Mesenchymal stem cell (in vitro differentiated cells and primary cell): ENCODE results near the gene RABL6.

Experiments used
- DNase-seq: peaks from one replicate; pipeline ENCODE4 v3.0.0-alpha.2; 2013
- H2AFZ ChIP-seq: one replicate; pipeline ENCODE4 v1.6.1; 2013; ENCODE audit warnings: low read depth, mild to moderate bottlenecking, control low read depth, inconsistent platforms, low read length, moderate library complexity
- H2AK5ac ChIP-seq: 2 replicates; pipeline ENCODE4 v1.6.1; 2013; ENCODE audit warnings: low read length, moderate library complexity, mild to moderate bottlenecking, inconsistent platforms; ENCODE audit not compliant: severe bottlenecking
- H2BK120ac ChIP-seq: one replicate; pipeline ENCODE4 v1.6.1; 2013; ENCODE audit warnings: low read depth, mild to moderate bottlenecking, inconsistent platforms, low read length, moderate library complexity
- H2BK12ac ChIP-seq, 2 experiments: one replicate each; pipeline ENCODE4 v1.6.1; 2013; ENCODE audit warnings: inconsistent platforms in 2 of 2, low read length in 2 of 2, mild to moderate bottlenecking in 2 of 2, moderate library complexity in 2 of 2, control low read depth in 1 of 2
- H2BK15ac ChIP-seq: one replicate; pipeline ENCODE4 v1.6.1; 2013; ENCODE audit warnings: mild to moderate bottlenecking, low read depth, inconsistent platforms; ENCODE audit not compliant: poor library complexity, severe bottlenecking
- H2BK5ac ChIP-seq: 2 replicates; pipeline ENCODE4 v1.6.1; 2013; ENCODE audit warnings: low read depth, mild to moderate bottlenecking, low read length, control low read depth, inconsistent platforms; ENCODE audit not compliant: poor library complexity, severe bottlenecking
- H3K14ac ChIP-seq, 2 experiments: one replicate each; pipeline ENCODE4 v1.6.1; 2013; ENCODE audit warnings: inconsistent platforms in 2 of 2, low read length in 2 of 2, control low read depth in 1 of 2, mild to moderate bottlenecking in 1 of 2, moderate library complexity in 1 of 2
- H3K18ac ChIP-seq, 2 experiments: one replicate each; pipeline ENCODE4 v1.6.1; 2013; ENCODE audit warnings: inconsistent platforms in 2 of 2, low read length in 2 of 2, control low read depth in 1 of 2, low read depth in 1 of 2, mild to moderate bottlenecking in 1 of 2
- H3K23ac ChIP-seq, 2 experiments: one replicate each; pipeline ENCODE4 v1.6.1; 2013; ENCODE audit warnings: inconsistent platforms in 2 of 2, low read length in 2 of 2, mild to moderate bottlenecking in 2 of 2, moderate library complexity in 2 of 2, control low read depth in 1 of 2
- H3K27ac ChIP-seq: 2 replicates; pipeline ENCODE4 v1.5.1; 2013; ENCODE audit warnings: mild to moderate bottlenecking, moderate library complexity, low read length, control low read depth, inconsistent platforms; ENCODE audit not compliant: poor library complexity, severe bottlenecking
- H3K27me3 ChIP-seq, 2 experiments: 2 replicates each; pipeline versions ENCODE4 v1.6.1 to v1.7.0; 2013; ENCODE audit warnings: low read length in 2 of 2, mild to moderate bottlenecking in 2 of 2, moderate library complexity in 2 of 2, control low read depth in 1 of 2, inconsistent platforms in 1 of 2; ENCODE audit not compliant: control insufficient read depth in 1 of 2, insufficient read depth in 1 of 2
- H3K36me3 ChIP-seq, 2 experiments: 2 replicates each; pipeline versions ENCODE4 v1.6.1 to v1.7.0; 2013; ENCODE audit warnings: low read length in 2 of 2, control low read depth in 1 of 2, inconsistent platforms in 1 of 2, low read depth in 1 of 2, mild to moderate bottlenecking in 1 of 2; ENCODE audit not compliant: insufficient read depth in 2 of 2, control insufficient read depth in 1 of 2
- H3K4ac ChIP-seq, 2 experiments: one replicate each; pipeline ENCODE4 v1.6.1; 2013; ENCODE audit warnings: inconsistent platforms in 2 of 2, low read length in 2 of 2, mild to moderate bottlenecking in 2 of 2, moderate library complexity in 2 of 2, control low read depth in 1 of 2, low read depth in 1 of 2
- H3K4me1 ChIP-seq: 2 replicates; pipeline ENCODE4 v1.6.1; 2013; ENCODE audit warnings: low read depth, low read length, control low read depth; ENCODE audit not compliant: control insufficient read depth, insufficient read depth
- H3K4me2 ChIP-seq: 2 replicates; pipeline ENCODE4 v1.6.1; 2013; ENCODE audit warnings: low read length, mild to moderate bottlenecking, inconsistent platforms; ENCODE audit not compliant: poor library complexity, severe bottlenecking
- H3K4me3 ChIP-seq, 2 experiments: 2 replicates each; pipeline versions ENCODE4 v1.5.1 to v1.7.0; 2013; ENCODE audit warnings: low read length in 2 of 2, mild to moderate bottlenecking in 2 of 2, control low read depth in 1 of 2, low read depth in 1 of 2; ENCODE audit not compliant: insufficient read depth in 1 of 2
- H3K79me1 ChIP-seq: replicated peaks from 2 replicates; pipeline ENCODE4 v1.6.1; 2013; ENCODE audit warnings: mild to moderate bottlenecking, control low read depth, low read length, inconsistent platforms; ENCODE audit not compliant: poor library complexity, severe bottlenecking
- H3K9ac ChIP-seq: 2 replicates; pipeline ENCODE4 v1.7.0; 2013; ENCODE audit warnings: mild to moderate bottlenecking, low read length, moderate library complexity
- H3K9me3 ChIP-seq: 2 replicates; pipeline ENCODE4 v1.7.0; 2013; ENCODE audit warnings: mild to moderate bottlenecking, low read length; ENCODE audit not compliant: control insufficient read depth
- H4K8ac ChIP-seq: one replicate; pipeline ENCODE4 v1.6.1; 2013; ENCODE audit warnings: inconsistent platforms, mild to moderate bottlenecking, low read length, moderate library complexity
- H4K91ac ChIP-seq: one replicate; pipeline ENCODE4 v1.6.1; 2013; ENCODE audit warnings: mild to moderate bottlenecking, low read length, inconsistent platforms
- WGBS: methylation state at CpG from one replicate; pipeline ENCODE4 v1.1.7; 2013; ENCODE audit warnings: mixed read lengths; 5-methylcytosine and 5-hydroxymethylcytosine counted together

Gene RABL6

DNA sequence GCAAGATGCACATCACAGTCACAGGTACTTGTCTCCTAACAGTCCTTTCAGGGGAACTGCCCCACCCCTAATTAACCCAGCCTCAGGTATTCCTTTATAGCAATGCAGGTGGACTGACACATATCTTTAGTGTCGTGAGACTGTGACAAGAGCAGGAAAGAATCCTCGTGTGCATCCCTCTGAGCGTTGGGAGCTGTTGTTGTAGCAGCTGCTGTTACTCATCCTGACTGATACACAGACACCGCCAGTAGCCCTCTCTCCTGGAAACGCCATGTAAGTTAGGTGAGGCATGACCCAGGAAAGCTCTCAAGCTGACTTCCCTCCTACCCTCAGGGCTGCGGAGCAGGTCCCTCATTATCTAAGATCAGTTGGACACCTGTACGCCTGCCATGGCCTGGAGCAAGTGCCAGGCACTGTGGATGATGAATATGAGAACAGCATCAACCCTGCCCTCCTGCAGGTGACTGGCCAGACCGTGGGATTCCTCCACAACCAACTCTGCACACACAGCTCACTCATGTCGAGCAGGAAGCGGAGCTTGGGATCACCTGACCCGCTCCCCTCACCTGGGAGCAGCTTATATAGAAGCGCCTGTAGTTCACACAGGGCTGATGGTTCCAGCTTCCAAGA is 33.2 kb upstream of the RABL6 start:
- Histone ChIP-seq H3K14ac (no peak overlapping the region), H2BK5ac (no peak overlapping the region), H3K27me3 (peaks cover 24 to 55% of the 10 kb centered on the region in 2 experiments), H2BK120ac (no peak overlapping the region), H2BK15ac (no peak overlapping the region), H3K4me3 (no peak overlapping the region), H3K27ac (no peak overlapping the region), H3K79me1 (no peaks in the 10 kb centered on the region), H2BK12ac (no peak overlapping the region), H3K9me3 (peaks cover 13% of the 10 kb centered on the region), H2AK5ac (no peak overlapping the region), H4K8ac (no peak overlapping the region), H3K4ac (no peak overlapping the region), H2AFZ (no peak overlapping the region), H4K91ac (no peak overlapping the region), H3K18ac (no peak overlapping the region), H3K9ac (no peak overlapping the region), H3K23ac (no peak overlapping the region), H3K36me3 (no peaks in the 10 kb centered on the region), H3K4me2 (no peak overlapping the region), H3K4me1 (peaks cover 2% of the 10 kb centered on the region)
- 85% methylated on average over 12 of the region's 12 CpGs for WGBS
- DNase-seq = no peak

DNA sequence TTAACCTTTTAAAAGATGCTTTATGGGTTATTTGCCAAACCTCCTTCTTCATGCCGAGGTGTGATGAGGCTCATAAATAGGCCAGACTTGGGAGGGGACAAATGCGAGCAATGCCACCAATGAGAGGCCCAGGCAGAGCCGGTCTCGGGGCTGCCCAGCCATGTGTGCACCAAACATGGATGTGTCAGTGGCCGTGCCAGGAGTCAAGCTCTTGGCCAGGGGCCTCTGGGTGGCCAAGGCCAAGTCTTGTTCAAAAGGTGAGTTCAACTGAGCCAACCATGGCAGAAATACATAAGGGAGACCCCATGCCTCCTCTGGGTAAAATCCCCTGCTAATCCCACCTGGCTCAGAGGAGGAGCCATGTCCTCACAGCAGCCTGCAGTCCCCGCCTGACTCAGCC is 32.6 kb upstream of the RABL6 start:
- no peaks in the 10 kb centered on the region for H3K36me3 ChIP-seq
- H2BK12ac ChIP-seq = no peak overlapping the region
- no peak overlapping the region for H3K4ac ChIP-seq
- H3K27me3 ChIP-seq = peaks cover 30 to 61% of the 10 kb centered on the region in 2 experiments
- H2AFZ ChIP-seq = no peak overlapping the region
- no peak overlapping the region for H3K27ac ChIP-seq
- no peak overlapping the region for H3K9ac ChIP-seq
- H3K23ac ChIP-seq = no peak overlapping the region
- WGBS = 81% methylated on average over 6 of the region's 6 CpGs
- H2BK5ac ChIP-seq = no peak overlapping the region
- no peak overlapping the region for H3K4me3 ChIP-seq
- DNase-seq = no peak
- H3K18ac ChIP-seq = no peak overlapping the region
- no peak overlapping the region for H4K91ac ChIP-seq
- H3K9me3 ChIP-seq = peaks cover 13% of the 10 kb centered on the region
- H2BK15ac ChIP-seq = no peak overlapping the region
- H3K79me1 ChIP-seq = no peaks in the 10 kb centered on the region
- H3K4me2 ChIP-seq = no peak overlapping the region
- no peak overlapping the region for H4K8ac ChIP-seq
- no peak overlapping the region for H2AK5ac ChIP-seq
- H2BK120ac ChIP-seq = no peak overlapping the region
- H3K4me1 ChIP-seq = no peaks in the 10 kb centered on the region
- H3K14ac ChIP-seq = no peak overlapping the region

DNA sequence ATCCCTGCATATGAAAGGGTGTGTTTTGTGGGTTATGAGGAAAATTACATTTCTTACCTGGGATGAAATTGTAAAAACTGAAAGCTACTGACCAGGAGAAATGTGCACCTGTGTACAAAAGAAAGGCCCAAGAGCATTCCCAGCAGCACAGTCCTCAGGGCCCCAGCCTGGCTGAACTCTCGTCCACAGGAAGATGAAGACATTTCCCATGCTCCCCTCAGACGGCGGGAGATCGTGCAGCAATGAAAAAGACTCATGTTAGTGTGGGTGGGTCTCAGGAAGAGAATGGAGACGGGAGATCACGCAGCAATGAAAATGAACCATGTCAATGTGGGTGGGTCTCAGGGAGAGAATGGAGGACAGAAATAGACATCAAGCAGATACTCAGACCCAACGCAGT is 30.8 kb upstream of the RABL6 start:
- no peaks in the 10 kb centered on the region for H3K4me1 ChIP-seq
- no peak overlapping the region for H2BK120ac ChIP-seq
- H3K23ac ChIP-seq = peak overlapping the region in 1 of 2 experiments; percentile 11
- H2BK12ac ChIP-seq = no peak overlapping the region
- no peak overlapping the region for H4K8ac ChIP-seq
- no peak overlapping the region for H3K4ac ChIP-seq
- H3K27me3 ChIP-seq = peaks cover 32 to 69% of the 10 kb centered on the region in 2 experiments
- no peak overlapping the region for H3K9ac ChIP-seq
- H3K4me3 ChIP-seq = no peak overlapping the region
- no peak overlapping the region for H3K18ac ChIP-seq
- no peak for DNase-seq
- H2BK5ac ChIP-seq = no peak overlapping the region
- no peaks in the 10 kb centered on the region for H3K36me3 ChIP-seq
- H3K14ac ChIP-seq = no peak overlapping the region
- no peak overlapping the region for H3K4me2 ChIP-seq
- no peak overlapping the region for H2BK15ac ChIP-seq
- H4K91ac ChIP-seq = no peak overlapping the region
- H3K27ac ChIP-seq = no peak overlapping the region
- H3K9me3 ChIP-seq = peaks cover 13% of the 10 kb centered on the region
- no peaks in the 10 kb centered on the region for H3K79me1 ChIP-seq
- no peak overlapping the region for H2AK5ac ChIP-seq
- H2AFZ ChIP-seq = no peak overlapping the region
- 86% methylated on average over 7 of the region's 7 CpGs for WGBS

DNA sequence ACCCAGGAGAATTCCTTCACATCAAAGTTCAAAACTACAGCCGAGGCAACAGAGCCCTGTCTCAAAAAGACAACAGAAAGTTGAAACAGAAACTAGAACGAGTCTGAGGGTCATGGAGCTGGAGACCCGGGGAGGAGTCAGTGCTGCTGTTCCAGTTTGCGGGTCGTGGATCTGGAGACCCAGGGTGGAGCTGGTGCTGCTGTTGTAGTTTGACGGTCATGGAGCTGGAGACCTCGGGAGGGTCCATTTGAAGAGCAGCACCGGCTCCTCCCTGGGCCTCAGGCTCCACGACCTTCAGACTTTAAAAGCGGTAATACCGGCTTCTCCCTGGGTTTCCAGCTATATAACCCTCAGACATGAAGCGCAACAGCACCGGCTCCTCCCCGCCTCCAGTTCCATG is 30.4 kb upstream of the RABL6 start:
- Histone ChIP-seq H2BK5ac (no peak overlapping the region), H3K9ac (no peak overlapping the region), H3K79me1 (no peaks in the 10 kb centered on the region), H3K9me3 (peaks cover 13% of the 10 kb centered on the region), H2BK120ac (no peak overlapping the region), H3K4ac (no peak overlapping the region), H2BK12ac (no peak overlapping the region), H3K18ac (no peak overlapping the region), H3K4me2 (no peak overlapping the region), H2BK15ac (no peak overlapping the region), H3K27me3 (peaks cover 32 to 69% of the 10 kb centered on the region in 2 experiments), H3K36me3 (no peaks in the 10 kb centered on the region), H4K8ac (no peak overlapping the region), H3K14ac (no peak overlapping the region), H4K91ac (no peak overlapping the region), H3K4me3 (no peak overlapping the region), H2AFZ (no peak overlapping the region), H3K23ac (peak overlapping the region in 1 of 2 experiments; percentile 11), H3K4me1 (no peaks in the 10 kb centered on the region), H3K27ac (no peak overlapping the region), H2AK5ac (no peak overlapping the region)
- WGBS = 88% methylated on average over 14 of the region's 14 CpGs
- DNase-seq = no peak
